NCI-H524 treated with DMSO at 0.1 percent for 48 hours (cell line): ENCODE data around the gene ZNF619.
"Not testable (repeated sequence)": the region's sequence is repeated elsewhere in the genome, so short reads cannot be mapped to it uniquely, and the experiment has no call there.

Source experiments
- DNase-seq: peaks from one replicate; lab custom pipeline; 2025; lab: John Stamatoyannopoulos, UW

ZNF619 gene

GRCh38 chr3:40476478-40477470 lies at the start of gene ZNF619:
Gene ZNF619, plus strand, starts transcription at chr3:40477122. Its CDS starts 858 bp downstream, at chr3:40477980.
- peak; percentile 26 for DNase-seq

DNA sequence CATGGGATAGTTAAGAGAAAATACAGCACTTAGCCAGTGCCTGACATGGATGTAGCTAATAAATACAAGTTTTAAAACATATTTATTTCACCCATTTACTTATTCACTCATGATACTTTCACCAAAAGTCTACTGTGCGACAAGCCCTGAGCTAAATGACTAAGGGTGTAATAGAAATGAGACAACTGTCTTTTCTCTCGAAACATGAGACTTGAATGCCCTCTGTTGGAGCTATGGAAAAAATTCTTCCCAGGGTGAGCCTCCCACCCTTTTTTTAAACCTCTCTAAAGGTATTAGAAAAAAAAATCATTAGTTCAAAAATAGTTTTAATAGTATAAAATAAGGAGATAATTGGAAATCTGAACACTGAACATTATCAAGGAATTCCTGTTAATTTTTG lies 44.1 kb upstream of the ZNF619 start:
- DNase-seq, result no peak

- DNase-seq, result no peak
These were observed 39.0 kb upstream of the ZNF619 start for GRCh38 chr3:40437889-40438288.

- DNase-seq, result no peak
These were observed 31.9 kb upstream of the ZNF619 start for GRCh38 chr3:40445062-40445461.

DNA sequence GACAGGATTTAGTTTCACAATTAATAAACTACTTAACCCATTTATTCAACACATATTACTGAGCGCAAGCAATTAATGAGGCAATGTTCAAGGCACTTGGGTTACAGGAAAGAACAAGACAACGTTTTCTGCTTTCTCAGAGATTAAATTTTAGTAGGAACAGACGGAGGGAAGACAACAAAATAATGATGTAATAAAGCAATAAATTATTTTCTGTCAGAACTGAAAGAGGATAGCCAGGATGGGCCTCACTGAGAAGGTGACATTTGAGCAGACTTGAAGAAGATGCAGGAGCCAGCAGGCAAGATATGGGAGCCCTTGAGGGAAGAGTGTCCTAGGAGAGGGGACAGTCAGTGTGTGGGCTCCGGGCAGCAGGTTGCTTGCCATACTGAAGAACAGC lies 31.0 kb upstream of the ZNF619 start:
- no peak for DNase-seq

- no peak for DNase-seq
These were observed 26.5 kb upstream of the ZNF619 start for GRCh38 chr3:40450438-40450837.

- DNase-seq, result no peak
These were observed 25.4 kb upstream of the ZNF619 start for GRCh38 chr3:40451551-40451950.

GRCh38 chr3:40452057-40452456 lies 24.9 kb upstream of the ZNF619 start:
- DNase-seq, result no peak

DNA sequence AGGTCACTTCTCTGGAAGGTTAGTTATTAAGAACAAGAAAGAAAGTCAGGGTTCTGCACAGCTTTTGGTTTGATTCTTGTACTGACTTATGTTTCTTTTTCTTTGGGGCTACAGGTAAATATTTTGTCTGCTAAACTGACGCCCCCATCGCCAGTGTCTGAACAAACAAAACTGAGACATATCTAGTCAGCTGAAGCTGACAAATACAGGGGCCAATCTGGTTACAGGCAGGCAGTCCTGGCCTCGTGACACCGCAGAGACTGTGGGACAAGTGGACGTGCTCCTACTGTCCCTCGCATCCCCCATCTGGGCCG lies 24.4 kb upstream of the ZNF619 start:
- DNase-seq, result no peak

GRCh38 chr3:40452876-40453730 lies 23.8 kb upstream of the ZNF619 start:
- peak; percentile 95 for DNase-seq

GRCh38 chr3:40453933-40454332 lies 23.0 kb upstream of the ZNF619 start:
- DNase-seq, result no peak

DNA sequence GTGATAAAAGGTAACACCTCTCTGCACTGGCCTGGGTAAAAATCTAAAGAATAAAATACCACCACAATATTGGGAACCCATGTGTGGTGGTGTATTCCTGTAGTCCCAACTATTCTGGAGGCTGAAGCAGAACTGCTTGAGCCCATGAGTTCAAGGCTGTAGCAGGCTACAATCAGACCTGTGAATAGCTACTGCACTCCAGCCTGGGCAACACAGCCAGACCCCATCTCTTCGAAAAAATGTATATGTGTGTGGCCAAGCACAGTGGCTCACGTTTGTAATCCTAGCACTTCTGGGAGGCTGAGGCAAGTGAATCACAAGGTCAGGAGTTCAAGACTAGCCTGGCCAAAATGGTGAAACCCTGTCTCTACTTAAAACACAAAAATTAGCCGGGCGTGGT lies 21.6 kb upstream of the ZNF619 start:
- DNase-seq, result no peak

DNA sequence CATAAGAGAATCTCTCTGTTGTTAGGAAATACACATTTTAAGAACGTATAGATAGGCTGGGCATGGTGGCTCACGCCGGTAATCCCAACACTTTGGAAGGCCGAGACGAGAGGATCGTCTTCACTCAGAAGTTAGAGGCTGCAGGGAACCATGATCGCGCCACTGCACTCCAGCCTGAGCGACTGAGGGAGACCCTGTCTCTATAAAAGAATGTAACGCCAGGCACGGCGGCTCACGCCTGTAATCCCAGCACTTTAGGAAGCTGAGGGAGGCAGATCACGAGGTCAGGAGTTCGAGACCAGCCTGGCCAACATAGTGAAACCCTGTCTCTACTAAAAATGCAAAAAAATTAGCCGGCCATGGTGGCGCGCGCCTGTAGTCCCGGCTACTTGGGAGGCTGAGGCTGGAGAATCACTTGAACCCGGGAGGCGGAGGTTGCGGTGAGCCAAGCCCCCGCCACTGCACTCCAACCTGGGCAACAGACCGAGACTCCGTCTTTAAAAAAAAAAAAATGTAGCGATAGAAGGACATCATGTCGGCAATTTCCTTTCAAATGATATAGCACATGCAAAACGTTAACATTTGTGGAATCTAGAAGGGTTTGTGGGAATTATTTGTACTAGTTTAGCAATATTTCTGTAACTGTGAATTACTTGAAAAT lies 20.5 kb upstream of the ZNF619 start:
- DNase-seq, result no peak

DNA sequence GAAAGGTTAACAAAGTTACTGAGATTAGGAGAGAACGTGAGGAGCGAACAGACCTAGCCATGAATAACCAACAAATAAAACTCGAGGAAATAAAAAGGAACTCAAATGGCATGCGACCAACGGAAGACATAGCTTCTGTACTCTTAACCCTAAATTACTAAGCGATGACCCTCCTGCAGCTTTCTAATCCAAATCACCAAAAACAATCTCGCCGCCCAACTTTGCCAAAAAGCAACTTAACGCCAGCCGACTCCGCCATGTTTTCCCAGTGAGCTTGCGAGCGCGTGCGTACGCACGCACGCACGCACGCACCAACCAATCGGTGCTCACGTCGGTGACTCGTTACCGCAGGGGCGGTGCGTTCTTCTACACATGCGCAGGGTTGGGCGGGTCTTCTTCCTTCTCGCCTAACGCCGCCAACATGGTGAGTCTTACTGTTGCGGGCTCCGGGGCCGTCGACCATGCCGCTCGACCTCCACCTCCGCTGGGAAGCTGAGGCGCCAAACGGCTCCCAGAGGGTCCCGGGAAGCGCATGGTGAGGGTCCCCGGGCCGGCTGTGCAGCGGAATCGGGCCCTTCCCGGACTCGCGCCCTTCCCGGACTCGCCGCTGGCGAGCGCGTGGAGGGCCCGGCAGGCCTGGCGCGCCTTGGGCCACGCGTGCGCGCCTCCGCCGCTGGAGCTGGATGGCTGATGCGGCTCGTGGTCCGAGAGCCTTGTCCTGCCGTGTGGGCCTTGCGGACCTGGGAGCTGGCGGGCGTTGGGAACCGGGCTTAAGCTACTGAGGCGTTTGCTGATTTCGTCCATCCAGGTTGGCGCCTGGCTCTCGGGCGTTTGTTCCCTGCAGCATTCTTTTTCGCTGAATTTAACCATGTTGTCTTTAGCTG lies 19.7 kb upstream of the ZNF619 start, which contains the start of gene RPL14:
Gene RPL14 (plus strand): TSS at position 400 of the 884 bp plus-strand sequence. CDS start 133 bp downstream, at position 533.
- peak; percentile 43 for DNase-seq

DNA sequence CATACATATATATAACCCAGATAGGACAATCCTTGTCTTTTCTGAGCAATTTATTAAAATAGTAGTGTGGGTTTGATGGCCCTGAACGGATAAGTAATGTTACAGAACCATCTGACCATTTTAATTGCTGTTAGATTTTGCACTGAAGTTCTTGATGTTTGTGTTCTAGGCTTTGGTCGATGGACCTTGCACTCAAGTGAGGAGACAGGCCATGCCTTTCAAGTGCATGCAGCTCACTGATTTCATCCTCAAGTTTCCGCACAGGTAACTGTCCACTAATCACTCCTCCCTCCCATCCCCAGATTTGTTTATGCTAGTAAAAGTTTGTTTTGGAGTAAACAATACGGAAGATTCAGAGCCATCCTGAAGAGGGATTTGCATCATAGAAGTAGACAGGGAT lies 18.4 kb upstream of the ZNF619 start:
- DNase-seq, result no peak

DNA sequence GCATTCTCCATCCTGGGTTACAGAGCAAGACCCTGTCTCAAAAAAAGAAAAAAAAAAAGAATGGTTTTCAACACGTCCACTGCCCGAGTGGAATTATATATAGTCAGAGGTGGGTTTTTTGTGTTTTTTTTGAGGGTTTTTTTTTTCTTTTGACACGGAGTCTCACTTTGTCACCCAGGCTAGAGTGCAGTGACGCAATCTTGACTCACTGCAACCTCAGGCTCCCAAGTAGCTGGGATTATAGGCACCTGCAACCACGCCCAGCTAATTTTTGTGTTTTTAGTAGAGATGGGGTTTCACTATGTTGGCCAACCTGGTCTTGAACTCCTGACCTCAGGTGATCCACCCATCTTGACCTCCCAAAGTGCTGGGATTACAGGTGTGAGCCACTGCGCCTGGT lies 16.4 kb upstream of the ZNF619 start:
- DNase-seq, result not testable (repeated sequence)

DNA sequence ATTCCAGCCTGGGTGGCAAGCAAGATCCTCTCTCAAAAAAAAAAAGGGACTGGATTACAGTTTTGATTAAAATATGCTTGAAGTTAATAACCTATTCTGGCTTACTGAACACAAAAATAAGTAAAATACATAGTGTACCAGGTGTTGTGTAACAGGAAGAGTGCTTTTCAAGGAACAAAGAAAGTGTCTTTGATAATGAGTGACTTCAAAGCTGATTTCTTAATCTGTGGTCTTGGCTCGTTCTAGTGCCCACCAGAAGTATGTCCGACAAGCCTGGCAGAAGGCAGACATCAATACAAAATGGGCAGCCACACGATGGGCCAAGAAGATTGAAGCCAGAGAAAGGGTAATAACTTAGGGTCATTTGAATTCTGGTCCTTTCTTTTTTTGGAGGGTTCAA lies 15.8 kb upstream of the ZNF619 start:
- DNase-seq, result no peak

- not testable (repeated sequence) for DNase-seq
These were observed 14.1 kb upstream of the ZNF619 start for GRCh38 chr3:40462838-40463237.

- no peak for DNase-seq
These were observed 13.3 kb upstream of the ZNF619 start for GRCh38 chr3:40463579-40463978.

DNA sequence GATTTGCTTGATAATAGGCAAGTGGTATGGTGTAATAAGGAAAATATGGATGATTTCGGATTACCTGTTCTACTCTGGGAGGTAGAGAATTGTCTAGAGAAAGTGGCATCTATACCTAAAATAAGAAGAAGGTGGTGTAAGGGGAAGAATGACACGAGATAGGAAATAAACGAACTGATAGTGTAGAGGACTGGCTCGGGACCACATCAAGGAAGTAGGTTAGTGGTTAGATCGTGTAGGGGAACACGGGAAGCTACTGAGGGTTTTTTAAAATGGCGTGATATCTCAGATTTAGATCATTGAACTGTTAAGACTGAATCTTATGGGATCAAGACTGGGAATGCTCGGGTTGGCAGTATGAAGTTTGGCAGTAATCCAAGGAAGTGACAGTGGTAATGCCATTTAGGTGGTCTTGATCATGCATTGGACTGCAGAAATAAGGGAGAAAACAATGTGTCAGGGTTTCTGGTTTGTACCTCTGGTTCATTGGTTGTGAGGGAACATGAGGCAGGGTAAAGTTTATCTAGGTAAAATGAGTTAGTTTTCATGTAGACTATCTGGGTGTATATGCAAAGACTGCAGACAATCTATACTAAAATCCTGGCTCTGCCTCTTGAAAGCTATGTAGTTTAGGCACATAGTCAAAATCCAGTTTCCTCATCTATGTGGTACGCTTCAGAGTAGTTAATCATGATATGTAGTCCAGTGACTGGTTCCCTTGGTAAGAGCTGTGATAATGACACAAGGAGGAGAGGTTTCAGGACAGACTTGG lies 12.4 kb upstream of the ZNF619 start:
- no peak for DNase-seq

DNA sequence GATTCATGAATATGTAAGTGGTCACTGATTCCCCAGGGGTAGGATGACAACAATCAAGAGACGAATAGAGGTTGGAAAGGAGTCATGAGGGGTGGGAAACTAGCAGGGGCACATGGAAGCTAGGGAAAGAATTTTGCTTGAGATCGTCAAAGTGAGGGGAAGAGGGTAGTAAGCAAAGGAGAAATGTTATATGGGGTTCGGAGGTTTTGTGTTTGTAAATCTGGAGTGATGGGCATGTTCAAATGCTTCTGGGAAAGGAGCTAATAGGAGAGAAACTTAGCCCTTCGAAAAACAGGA lies 11.9 kb upstream of the ZNF619 start:
- no peak for DNase-seq
